Endothelial cell of umbilical vein (primary cell): Measurements from ENCODE around the gene DNAH10. TPM values are rescaled to one million over a fixed set of nuclear protein-coding genes. Genes with fewer than 3 reads are reported as not detected.

Experiments
- polyA plus RNA-seq, 4 experiments: library from polyadenylated mRNA; depleted of rRNA in 3 of 4; stranded (reverse) in 3 of 4; unstranded in 1 of 4; fragments of >200 nt; gene quantifications; 2 replicates each; pipeline versions ENCODE4 v1.2.1 to v1.2.3, GENCODE V29; 2011 to 2012; ENCODE audit warnings: missing spikeins in 1 of 4
- small RNA-seq: library from RNA; depleted of rRNA; stranded (forward); fragments of <200 nt; gene quantifications from one replicate; pipeline ENCODE3, GENCODE V24; 2012; ENCODE audit warnings: low replicate concordance, low read depth; ENCODE audit not compliant: insufficient read depth, insufficient read length
- total RNA-seq: library from RNA; stranded (reverse); gene quantifications from 2 replicates; pipeline ENCODE4 v1.2.3, GENCODE V29; 2021

DNAH10 gene
- total and polyA plus RNA-seq, 2 donors (not counting 3 experiments of a cell fraction or from before 2014, with no cell fraction given) = 0.04 to 0.31 TPM

Small RNA genes lying within 50 kb of the gene (small RNA-seq; reads per million reads assigned to genes)
- gene AC068790.4 = not detected
- gene AC068790.6 = not detected

Other genes with a start within 250 kb of the DNAH10 start
- gene RILPL1, start 228.6 kb upstream of the DNAH10 start, total RNA-seq = 29.7 and 30.4 TPM in 2 replicates
- 34.3 and 38.4 TPM in 2 replicates for gene RILPL1, start 228.6 kb upstream of the DNAH10 start, polyA plus RNA-seq
- 284 and 293 TPM in 2 replicates for gene TMED2, start 177.7 kb upstream of the DNAH10 start, total RNA-seq
- 125 and 142 TPM in 2 replicates for gene TMED2, start 177.7 kb upstream of the DNAH10 start, polyA plus RNA-seq
- 25.9 and 29.5 TPM in 2 replicates for gene DDX55, start 160.2 kb upstream of the DNAH10 start, total RNA-seq
- gene DDX55, start 160.2 kb upstream of the DNAH10 start, polyA plus RNA-seq = 17.6 and 17.8 TPM in 2 replicates
- gene EIF2B1, start 128.6 kb upstream of the DNAH10 start, total RNA-seq = 61.8 and 65.7 TPM in 2 replicates
- gene EIF2B1, start 128.6 kb upstream of the DNAH10 start, polyA plus RNA-seq = 25.2 and 32.6 TPM in 2 replicates
- gene GTF2H3, start 128.5 kb upstream of the DNAH10 start, total RNA-seq = 28.7 and 31.3 TPM in 2 replicates
- gene GTF2H3, start 128.5 kb upstream of the DNAH10 start, polyA plus RNA-seq = 17.8 and 19.3 TPM in 2 replicates
- gene TCTN2, start 91.2 kb upstream of the DNAH10 start, total RNA-seq = 11.2 and 13.4 TPM in 2 replicates
- gene TCTN2, start 91.2 kb upstream of the DNAH10 start, polyA plus RNA-seq = 16.5 and 16.7 TPM in 2 replicates
- 35.3 and 37.1 TPM in 2 replicates for gene ATP6V0A2, start 49.9 kb upstream of the DNAH10 start, total RNA-seq
- 28.6 and 35.8 TPM in 2 replicates for gene ATP6V0A2, start 49.9 kb upstream of the DNAH10 start, polyA plus RNA-seq
- 35.1 and 41.6 TPM in 2 replicates for gene CCDC92, start 210.5 kb downstream of the DNAH10 start, total RNA-seq
- 41.2 and 45.3 TPM in 2 replicates for gene CCDC92, start 210.5 kb downstream of the DNAH10 start, polyA plus RNA-seq
- 63.3 and 71.3 TPM in 2 replicates for gene ZNF664, start 210.9 kb downstream of the DNAH10 start, total RNA-seq
- gene ZNF664, start 210.9 kb downstream of the DNAH10 start, polyA plus RNA-seq = 25.5 and 29.8 TPM in 2 replicates